ENCODE data around the gene WIZ.

The WIZ gene

GRCh38 chr19:15439821-15440641 lies 9.7 kb downstream of the WIZ start:
- no peak for DNase-seq (ENCODE audit: low spot score)
- TF ChIP-seq CTCF (IDR thresholded peaks at IDR 0.05; ENCODE audit: extremely low read depth, missing control alignments): no peak

- TF ChIP-seq CTCF (IDR thresholded peaks at IDR 0.05; ENCODE audit: extremely low read depth, missing control alignments): no peak
- DNase-seq (ENCODE audit: low spot score): no peak
These were observed 10.5 kb downstream of the WIZ start for GRCh38 chr19:15439078-15439799.

GRCh38 chr19:15438577-15438976 lies 11.2 kb downstream of the WIZ start:
- no peak for TF ChIP-seq CTCF (IDR thresholded peaks at IDR 0.05; ENCODE audit: extremely low read depth, missing control alignments)
- no peak for DNase-seq (ENCODE audit: low spot score)

- DNase-seq (ENCODE audit: low spot score): no peak
- TF ChIP-seq CTCF (IDR thresholded peaks at IDR 0.05; ENCODE audit: extremely low read depth, missing control alignments): no peak
These were observed 11.6 kb downstream of the WIZ start for GRCh38 chr19:15438124-15438496.

GRCh38 chr19:15437355-15438123 lies 12.2 kb downstream of the WIZ start:
- no peak for TF ChIP-seq CTCF (IDR thresholded peaks at IDR 0.05; ENCODE audit: extremely low read depth, missing control alignments)
- DNase-seq (ENCODE audit: low spot score): no peak

- DNase-seq (ENCODE audit: low spot score): no peak
- no peak for TF ChIP-seq CTCF (IDR thresholded peaks at IDR 0.05; ENCODE audit: extremely low read depth, missing control alignments)
These were observed 13.0 kb downstream of the WIZ start for GRCh38 chr19:15436826-15437110.
